Stimulated activated effector memory CD8-positive, alpha-beta T cell treated with anti-CD3 and anti-CD28 coated beads, Interleukin-12 subunit alpha, Interleukin-12 subunit beta, amount 100 ng/mL, for 72 hours (primary cell): ENCODE data around the gene FBLN2.

Source experiments
- ATAC-seq: fragments of 150-1000 bp; cut with Tn5 transposase; 2 replicates; pipeline ENCODE4 v1.10.0; 2021
- DNase-seq, 2 donors: peaks; one replicate each; pipeline ENCODE4 v3.0.0; 2021 to 2022; ENCODE audit warnings: low spot score in 2 of 2
- H3K27ac Mint-ChIP-seq: one replicate; pipeline ENCODE4 v1.8.0; 2022; ENCODE audit warnings: mild to moderate bottlenecking, mixed read lengths
- H3K36me3 Mint-ChIP-seq: one replicate; pipeline ENCODE4 v1.8.0; 2022; ENCODE audit warnings: mild to moderate bottlenecking, mixed read lengths
- H3K4me1 Mint-ChIP-seq: one replicate; pipeline ENCODE4 v1.8.0; 2022; ENCODE audit warnings: mixed read lengths
- H3K4me3 Mint-ChIP-seq: one replicate; pipeline ENCODE4 v1.8.0; 2022; ENCODE audit warnings: mild to moderate bottlenecking, mixed read lengths
- H3K9me3 Mint-ChIP-seq: one replicate; pipeline ENCODE4 v1.8.0; 2022; ENCODE audit warnings: mixed read lengths

Gene FBLN2

DNA sequence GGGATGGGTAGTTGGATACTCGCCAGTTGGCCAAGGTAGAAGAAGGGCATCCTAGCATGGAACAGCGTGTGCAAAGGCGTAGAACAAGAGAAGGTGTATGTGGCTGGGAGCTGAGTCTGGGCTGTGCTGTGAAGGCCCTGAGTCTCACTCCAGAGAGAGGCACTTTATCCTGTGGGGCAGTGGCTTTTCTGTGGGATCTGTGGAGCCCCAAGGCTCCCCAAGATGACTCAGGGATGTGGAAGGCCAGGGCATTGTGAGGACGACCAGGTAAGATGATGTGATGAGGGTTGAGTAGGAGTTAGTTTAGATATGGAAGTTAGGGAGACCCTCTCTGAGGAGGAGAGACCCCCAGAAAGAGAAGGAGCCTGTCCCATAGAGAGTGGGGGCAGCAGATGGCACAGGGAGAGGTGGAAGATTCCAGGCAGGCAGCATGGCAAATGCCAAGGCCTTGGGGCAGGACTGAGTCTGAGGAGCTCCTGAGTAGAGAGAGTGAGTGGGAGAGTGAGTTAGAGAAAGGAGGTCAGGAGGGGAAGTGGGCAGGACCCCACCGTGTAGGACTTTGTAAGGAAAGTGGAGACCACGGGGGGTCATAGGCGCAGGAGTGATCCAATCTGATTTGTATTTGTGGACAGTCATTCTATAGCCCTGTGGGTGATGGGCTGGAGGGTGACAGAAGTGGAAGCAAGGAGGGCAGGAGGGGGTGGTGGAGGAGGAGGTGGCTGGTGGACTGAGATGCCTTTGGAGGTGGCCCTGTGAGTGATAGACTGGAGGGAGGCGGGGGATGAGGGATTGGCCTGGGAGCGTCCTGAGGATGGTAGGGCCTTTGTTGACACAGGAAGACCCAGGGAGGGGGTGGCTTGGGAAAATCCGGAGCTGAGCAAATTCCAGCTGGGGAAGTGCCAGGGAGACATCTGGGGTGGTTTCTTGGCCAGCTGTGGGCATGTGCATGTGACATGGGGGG is 50.3 kb downstream of the FBLN2 start:
- H3K27ac Mint-ChIP-seq = no peak overlapping the region
- DNase-seq (no peak), ATAC-seq (no peak)
- no peaks in the 10 kb centered on the region for H3K9me3 Mint-ChIP-seq
- H3K4me1 Mint-ChIP-seq = no peaks in the 10 kb centered on the region
- H3K4me3 Mint-ChIP-seq = no peak overlapping the region
- H3K36me3 Mint-ChIP-seq = no peaks in the 10 kb centered on the region

DNA sequence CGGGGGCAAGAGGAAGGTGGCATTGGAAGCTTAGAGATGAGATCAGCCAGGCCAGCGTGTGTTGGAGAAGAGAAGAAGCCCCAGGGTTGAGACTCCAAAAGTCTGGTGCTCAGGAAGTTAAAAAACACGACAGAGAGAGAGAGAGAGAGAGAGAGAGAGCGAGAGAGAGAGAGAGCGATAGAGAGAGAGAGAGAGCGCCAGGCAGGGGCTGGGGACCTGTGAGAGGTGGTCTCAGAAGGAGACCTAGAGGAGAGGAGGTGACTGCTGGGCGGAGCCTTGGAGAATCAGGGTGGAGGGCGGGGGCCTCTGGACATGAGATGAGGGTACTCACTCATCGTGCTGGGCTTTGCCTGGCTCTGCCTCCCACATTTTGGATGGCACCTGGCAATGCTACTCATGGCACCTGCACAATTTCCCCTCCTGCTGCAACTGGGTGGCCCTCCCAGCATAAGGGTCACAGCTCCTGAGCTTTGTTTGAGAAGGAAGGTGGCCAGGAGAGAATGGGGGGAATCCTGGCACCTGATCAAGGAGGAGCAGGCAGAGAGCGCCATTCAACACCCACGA is 51.0 kb downstream of the FBLN2 start:
- ATAC-seq (no peak), DNase-seq (no peak)
- no peaks in the 10 kb centered on the region for H3K36me3 Mint-ChIP-seq
- H3K4me1 Mint-ChIP-seq = no peaks in the 10 kb centered on the region
- H3K9me3 Mint-ChIP-seq = no peaks in the 10 kb centered on the region
- H3K4me3 Mint-ChIP-seq = no peak overlapping the region
- no peak overlapping the region for H3K27ac Mint-ChIP-seq

DNA sequence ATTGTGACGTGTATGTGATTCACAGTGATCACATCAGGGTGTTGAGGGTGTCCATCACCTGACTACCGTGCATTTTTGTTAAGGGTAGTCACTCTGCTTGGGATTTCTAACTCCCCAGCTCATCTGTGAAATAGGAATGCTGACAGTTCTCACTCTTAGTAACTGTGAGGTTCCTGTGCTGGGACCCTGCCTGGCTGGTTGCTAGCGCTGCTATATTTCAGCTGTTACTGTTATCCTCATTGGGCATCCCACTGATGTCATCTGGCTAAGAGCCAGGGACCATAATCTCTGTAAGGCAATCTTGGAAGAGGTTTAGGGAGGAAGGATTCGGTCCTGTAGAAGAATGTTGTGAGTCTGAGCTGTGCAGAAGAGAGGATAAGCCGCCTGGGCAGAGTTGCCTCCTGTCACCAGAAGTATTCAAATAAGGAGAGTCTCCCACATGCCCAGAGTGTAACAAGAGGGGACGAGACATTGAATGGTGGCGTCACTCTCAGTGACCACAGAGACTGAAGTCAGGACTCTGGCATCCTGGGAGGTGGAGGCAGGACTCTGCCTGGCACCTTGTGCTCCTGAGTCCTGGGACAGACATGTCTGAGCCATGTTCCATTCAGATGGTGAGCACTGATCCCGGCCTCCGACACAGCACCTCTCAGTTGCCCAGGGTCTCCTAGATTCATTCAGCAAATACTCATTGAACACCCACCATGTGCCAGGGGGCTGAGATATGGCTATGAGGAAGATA is 52.2 kb downstream of the FBLN2 start:
- no peaks in the 10 kb centered on the region for H3K4me1 Mint-ChIP-seq
- H3K36me3 Mint-ChIP-seq = no peaks in the 10 kb centered on the region
- no peak overlapping the region for H3K4me3 Mint-ChIP-seq
- H3K27ac Mint-ChIP-seq = no peak overlapping the region
- DNase-seq (no peak), ATAC-seq (peak; percentile 39)
- H3K9me3 Mint-ChIP-seq = no peaks in the 10 kb centered on the region

DNA sequence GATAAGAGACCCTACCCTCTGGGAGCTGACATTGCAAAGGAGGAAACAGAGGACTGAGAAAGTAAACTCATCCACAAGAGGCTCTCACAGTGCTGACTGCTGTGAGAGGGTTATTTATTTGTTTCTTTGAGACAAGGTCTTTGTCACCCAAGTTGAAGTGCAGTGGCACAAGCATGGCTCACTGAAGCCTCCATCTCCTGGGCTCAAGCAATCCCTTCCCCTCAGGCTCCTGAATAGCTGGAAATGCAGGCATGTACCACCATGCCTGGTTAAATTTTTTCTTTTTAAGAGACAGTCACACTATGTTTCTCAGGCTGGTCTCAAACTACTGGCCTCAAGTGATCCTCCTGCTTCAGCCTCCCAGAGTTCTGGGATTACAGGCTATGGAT is 52.8 kb downstream of the FBLN2 start:
- ATAC-seq (no peak), DNase-seq (no peak)
- no peaks in the 10 kb centered on the region for H3K36me3 Mint-ChIP-seq
- no peaks in the 10 kb centered on the region for H3K4me1 Mint-ChIP-seq
- no peak overlapping the region for H3K4me3 Mint-ChIP-seq
- H3K27ac Mint-ChIP-seq = no peak overlapping the region
- no peaks in the 10 kb centered on the region for H3K9me3 Mint-ChIP-seq

DNA sequence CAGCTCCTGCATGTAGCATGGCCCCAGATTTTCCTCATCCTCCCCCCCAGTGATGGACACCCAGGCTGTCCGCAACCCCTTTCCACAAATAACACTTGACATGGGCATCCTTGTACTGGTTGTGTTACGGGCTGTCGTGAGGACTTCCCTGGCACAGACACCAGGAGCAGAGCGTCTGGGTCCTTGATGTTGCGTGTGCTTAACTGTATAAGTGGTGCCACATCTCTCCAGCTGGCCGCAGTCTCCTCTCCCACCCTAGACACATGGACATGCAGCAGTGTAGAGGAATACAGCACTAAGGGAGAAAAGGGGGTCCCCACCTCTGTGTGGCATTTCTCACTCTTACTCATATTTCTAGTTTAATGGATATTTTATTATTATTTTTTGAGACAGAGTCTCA is 56.6 kb downstream of the FBLN2 start:
- Mint-ChIP-seq H3K36me3 (peaks cover 6% of the 10 kb centered on the region), H3K27ac (no peak overlapping the region), H3K4me1 (no peaks in the 10 kb centered on the region), H3K4me3 (no peak overlapping the region), H3K9me3 (no peaks in the 10 kb centered on the region)
- no peak for DNase-seq
- ATAC-seq = no peak

DNA sequence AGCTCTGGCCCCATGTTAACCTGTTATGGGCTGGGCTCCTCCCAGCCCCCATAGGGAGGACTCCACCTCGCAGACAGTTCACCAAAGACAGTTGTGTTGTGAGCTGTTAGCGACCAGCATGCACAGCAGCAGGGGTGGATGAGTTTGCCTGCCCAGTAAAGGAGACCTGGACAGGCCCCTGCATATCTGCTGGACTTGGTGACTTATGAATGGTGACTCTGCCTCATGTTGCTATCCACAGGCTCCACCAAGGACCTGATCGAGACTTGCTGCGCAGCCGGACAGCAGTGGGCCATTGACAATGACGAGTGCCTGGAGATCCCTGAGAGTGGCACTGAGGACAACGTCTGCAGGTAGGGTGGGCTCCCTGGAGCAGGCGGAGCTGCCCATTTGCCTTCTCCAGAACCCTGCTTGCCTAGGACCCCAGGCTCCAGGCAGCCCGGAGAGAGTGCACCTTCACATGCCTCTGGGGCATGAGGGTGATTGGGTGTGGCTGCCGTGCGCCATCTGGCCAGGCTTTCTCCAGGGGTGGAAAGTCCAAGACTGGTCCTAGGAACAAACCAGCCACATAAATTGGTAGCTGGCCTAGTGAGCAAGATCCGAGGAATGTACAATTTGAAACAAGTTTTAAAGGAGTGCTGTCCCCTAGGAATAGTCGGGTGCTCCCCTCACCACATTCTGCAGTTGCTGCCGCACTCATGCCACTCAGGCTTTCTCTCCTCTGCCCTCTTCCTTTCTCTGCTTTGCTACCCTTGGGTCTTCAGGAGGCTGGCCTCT is 59.1 kb downstream of the FBLN2 start:
- Mint-ChIP-seq H3K9me3 (no peaks in the 10 kb centered on the region), H3K4me1 (no peaks in the 10 kb centered on the region), H3K4me3 (no peak overlapping the region), H3K27ac (no peak overlapping the region), H3K36me3 (peaks cover 6% of the 10 kb centered on the region)
- ATAC-seq = no peak
- DNase-seq = no peak

DNA sequence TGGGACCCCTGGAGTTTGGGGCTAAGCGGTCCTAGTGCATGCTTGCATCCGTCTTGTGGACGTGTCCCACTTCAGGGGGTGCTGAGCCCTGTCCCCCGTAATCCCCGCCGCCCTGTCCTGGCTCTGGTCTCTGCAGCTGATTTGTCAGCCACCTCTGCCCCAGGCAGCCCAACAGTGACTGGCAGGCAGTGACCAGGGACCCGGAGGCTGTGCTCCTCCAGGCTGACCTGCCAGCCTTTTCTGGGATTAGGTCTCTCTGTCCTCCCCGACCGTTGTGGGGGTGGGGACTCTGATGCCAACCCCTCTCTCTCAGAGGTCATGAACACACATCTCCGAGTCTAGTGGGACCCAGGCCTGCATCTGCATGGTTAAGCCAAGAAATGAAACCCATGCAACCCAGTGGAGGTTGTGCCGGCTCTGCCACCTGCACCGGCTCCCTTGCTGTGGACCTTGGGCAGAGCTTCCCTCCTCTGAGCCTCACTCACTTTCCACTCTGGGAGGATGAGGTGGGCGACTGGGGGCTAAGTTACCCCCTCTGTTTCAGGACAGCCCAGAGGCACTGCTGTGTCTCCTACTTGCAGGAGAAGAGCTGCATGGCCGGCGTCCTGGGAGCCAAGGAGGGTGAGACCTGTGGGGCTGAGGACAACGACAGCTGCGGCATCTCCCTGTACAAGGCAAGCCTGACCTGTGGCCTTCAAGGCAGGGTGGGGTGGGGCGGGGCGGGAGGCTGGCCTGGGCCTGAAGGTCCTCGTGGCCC is 60.2 kb downstream of the FBLN2 start:
- peaks cover 6% of the 10 kb centered on the region for H3K36me3 Mint-ChIP-seq
- DNase-seq (no peak), ATAC-seq (no peak)
- H3K9me3 Mint-ChIP-seq = no peaks in the 10 kb centered on the region
- H3K4me1 Mint-ChIP-seq = no peaks in the 10 kb centered on the region
- no peak overlapping the region for H3K27ac Mint-ChIP-seq
- no peak overlapping the region for H3K4me3 Mint-ChIP-seq

DNA sequence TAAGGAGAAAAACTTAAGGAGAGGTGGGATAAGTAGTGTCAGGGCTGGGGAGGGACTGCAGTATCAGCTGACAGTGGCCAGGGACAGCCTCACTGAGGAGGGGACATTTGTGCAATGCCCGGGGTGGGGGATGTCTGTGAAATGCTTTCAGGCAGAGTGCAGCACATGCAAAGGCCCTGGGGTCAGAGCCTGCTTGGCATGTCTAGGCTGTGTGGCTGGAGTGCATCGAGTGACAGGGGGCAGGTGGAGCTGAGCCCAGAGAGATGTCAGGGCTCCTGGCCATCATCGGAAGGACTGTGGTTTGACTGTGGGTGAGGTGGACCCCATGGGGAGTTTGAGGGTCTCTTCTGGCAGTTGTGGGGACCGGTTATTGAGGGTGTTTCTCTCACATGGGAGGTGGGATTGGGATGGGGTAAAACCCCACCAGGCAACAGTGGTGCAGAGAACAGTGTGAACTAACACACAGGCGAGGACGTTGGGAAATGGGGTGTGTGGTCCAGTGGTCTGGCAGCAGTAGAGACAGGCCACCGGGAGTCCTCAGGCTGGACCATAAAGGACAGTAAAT is 61.2 kb downstream of the FBLN2 start:
- no peaks in the 10 kb centered on the region for H3K9me3 Mint-ChIP-seq
- peaks cover 6% of the 10 kb centered on the region for H3K36me3 Mint-ChIP-seq
- ATAC-seq = no peak
- no peaks in the 10 kb centered on the region for H3K4me1 Mint-ChIP-seq
- H3K4me3 Mint-ChIP-seq = no peak overlapping the region
- no peak overlapping the region for H3K27ac Mint-ChIP-seq
- DNase-seq = no peak

DNA sequence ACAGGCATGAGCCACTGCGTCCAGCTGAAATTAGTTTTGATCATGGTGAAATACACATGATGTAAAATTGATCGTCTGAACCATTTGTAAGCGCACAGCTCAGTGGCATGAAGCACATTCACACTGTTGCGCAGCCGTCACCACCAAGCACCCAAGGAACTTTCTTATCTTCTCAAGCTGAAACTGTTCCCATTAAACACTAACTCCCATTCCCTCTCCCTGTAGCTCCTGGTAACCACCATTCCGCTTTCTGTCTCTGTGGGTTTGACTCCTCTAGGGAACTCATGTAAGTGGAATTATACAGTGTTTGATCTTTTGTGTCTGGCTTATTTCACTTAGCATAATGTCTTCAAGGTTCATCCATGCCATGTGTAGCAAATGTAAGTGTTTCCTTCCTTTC is 62.3 kb downstream of the FBLN2 start:
- no peaks in the 10 kb centered on the region for H3K9me3 Mint-ChIP-seq
- no peaks in the 10 kb centered on the region for H3K4me1 Mint-ChIP-seq
- H3K27ac Mint-ChIP-seq = no peak overlapping the region
- H3K4me3 Mint-ChIP-seq = no peak overlapping the region
- DNase-seq (no peak), ATAC-seq (no peak)
- H3K36me3 Mint-ChIP-seq = peaks cover 6% of the 10 kb centered on the region

DNA sequence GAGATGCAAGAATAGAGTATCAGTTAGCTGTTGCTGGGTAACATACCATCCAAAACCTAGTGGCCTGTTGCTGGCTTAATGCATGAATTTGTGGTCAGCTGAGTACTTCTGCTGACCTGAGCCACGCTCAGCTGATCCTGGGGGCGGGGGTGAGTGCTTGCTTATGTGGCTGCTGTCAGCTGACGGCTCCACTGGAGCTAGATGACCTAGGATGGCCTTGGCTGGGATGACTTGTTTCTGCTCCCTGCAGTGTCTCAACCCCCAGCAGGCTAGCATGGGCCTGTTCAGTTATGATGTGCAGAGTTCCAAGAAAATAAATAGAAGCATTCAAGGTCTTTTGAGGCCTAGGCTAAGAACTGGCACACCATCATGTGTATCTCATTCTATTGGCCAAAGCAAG is 63.9 kb downstream of the FBLN2 start:
- Mint-ChIP-seq H3K4me1 (no peaks in the 10 kb centered on the region), H3K4me3 (no peak overlapping the region), H3K27ac (no peak overlapping the region), H3K9me3 (peaks cover 3% of the 10 kb centered on the region), H3K36me3 (peaks cover 6% of the 10 kb centered on the region)
- DNase-seq (no peak), ATAC-seq (no peak)

DNA sequence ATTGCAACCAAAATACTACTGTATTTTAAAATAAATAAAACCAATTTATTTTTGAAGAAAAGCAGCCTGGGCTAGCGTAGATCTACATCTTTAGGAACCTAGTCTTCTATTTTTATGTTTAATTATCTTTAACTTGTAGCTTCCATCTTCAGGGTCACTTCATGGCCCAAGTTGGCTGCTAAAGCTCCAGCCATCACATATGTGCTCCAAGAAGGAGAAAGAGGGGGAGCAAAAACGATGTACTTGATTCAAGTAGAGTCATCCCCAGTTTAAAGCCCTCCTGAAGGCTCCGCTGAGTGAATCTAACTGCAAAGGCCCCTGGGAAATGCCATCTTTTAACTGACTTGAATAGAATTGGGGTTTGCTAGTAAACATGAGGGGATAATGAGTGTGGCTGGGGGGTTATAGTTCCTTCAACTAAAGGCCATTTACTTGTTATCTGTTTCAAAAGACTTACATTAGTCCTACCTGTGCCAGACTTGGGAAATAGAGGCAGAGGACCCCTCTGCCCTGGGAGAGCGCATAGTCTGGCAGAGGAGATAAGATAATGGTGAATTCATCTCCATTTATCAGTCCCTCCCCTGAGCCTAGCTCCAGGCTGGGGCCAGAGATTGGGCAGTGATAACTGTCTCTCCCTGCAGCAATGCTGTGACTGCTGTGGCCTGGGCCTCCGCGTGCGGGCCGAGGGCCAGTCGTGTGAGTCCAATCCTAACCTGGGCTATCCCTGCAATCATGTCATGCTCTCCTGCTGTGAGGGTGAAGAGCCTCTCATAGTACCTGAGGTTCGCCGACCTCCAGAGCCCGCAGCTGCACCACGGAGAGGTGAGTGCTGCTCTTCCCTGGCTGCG is 64.6 kb downstream of the FBLN2 start:
- ATAC-seq (no peak), DNase-seq (no peak)
- Mint-ChIP-seq H3K4me3 (no peak overlapping the region), H3K27ac (no peak overlapping the region), H3K36me3 (peaks cover 2% of the 10 kb centered on the region), H3K4me1 (no peaks in the 10 kb centered on the region), H3K9me3 (peaks cover 3% of the 10 kb centered on the region)

DNA sequence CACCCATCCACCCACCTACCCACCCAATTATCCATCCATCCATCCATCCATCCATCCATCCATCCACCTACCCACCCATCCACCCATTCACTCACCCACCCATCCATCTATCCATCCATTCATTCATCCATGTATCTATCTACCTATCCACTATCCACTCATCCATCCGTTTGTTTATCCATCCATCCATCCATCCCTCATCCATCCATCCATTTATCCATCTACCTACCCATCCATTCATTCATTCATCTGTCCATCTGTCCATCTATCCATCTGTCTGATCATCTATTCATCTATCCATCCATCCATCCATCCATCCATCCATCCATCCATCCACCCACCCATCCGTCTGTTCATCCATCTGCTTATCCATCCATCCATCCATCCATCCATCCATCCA is 65.7 kb downstream of the FBLN2 start:
- ATAC-seq (no peak), DNase-seq (no peak)
- no peak overlapping the region for H3K27ac Mint-ChIP-seq
- H3K36me3 Mint-ChIP-seq = peaks cover 5% of the 10 kb centered on the region
- no peak overlapping the region for H3K4me3 Mint-ChIP-seq
- H3K4me1 Mint-ChIP-seq = no peaks in the 10 kb centered on the region
- H3K9me3 Mint-ChIP-seq = peaks cover 3% of the 10 kb centered on the region

DNA sequence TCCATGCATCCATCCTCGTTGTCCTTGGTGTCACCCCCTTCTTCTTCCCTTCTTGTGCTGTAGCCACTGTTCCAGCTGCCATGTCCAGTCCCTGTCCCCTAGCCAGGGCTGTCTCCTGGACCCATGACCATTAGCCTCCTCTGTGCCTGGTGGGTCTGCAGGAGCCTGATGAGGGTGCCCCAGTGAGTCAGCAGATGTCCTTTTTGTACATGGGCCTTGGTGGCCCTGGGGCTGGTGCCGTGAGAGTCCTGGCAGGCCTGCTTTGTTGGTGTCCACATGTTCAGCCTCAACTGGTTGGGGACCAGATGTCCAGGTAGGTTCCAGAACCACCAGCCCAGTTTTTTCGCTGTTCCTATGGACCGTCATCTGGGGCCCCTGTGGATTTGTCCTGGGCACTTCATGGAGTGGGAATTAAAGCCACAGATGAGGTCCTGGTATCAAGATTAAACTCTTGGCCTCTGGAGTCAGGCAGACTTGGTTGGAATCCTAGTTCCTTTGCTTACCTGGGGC is 66.1 kb downstream of the FBLN2 start:
- no peak for DNase-seq
- Mint-ChIP-seq H3K36me3 (peaks cover 5% of the 10 kb centered on the region), H3K27ac (no peak overlapping the region), H3K4me1 (no peaks in the 10 kb centered on the region), H3K9me3 (peaks cover 3% of the 10 kb centered on the region), H3K4me3 (no peak overlapping the region)
- ATAC-seq = no peak
